Stimulated activated CD4-positive, alpha-beta T cell treated with anti-CD3 and anti-CD28 coated beads, TNF-alpha, amount 100 ng/mL, for 4 hours (primary cell): ENCODE data around the gene RARRES2.
"Not testable (repeated sequence)": the region's sequence is repeated elsewhere in the genome, so short reads cannot be mapped to it uniquely, and the experiment has no call there.

Experiments
- DNase-seq, 3 experiments: peaks; one replicate each; pipeline ENCODE4 v3.0.0-alpha.2; 2020; ENCODE audit warnings: low read depth in 3 of 3

The RARRES2 gene

GRCh38 chr7:150341263-150342120 is at the start of gene RARRES2:
TSS of gene RARRES2 (minus strand) at chr7:150341629. CDS start at chr7:150340609, 1,020 bp downstream.
- DNase-seq: no peak

- no peak for DNase-seq
Measured at GRCh38 chr7:150390205-150390604, 48.8 kb upstream of the RARRES2 start.

GRCh38 chr7:150389532-150389816 is 48.0 kb upstream of the RARRES2 start:
- no peak for DNase-seq

- DNase-seq: no peak
Measured at GRCh38 chr7:150388709-150389531, 47.5 kb upstream of the RARRES2 start.

GRCh38 chr7:150388306-150388705 is 46.9 kb upstream of the RARRES2 start:
- no peak for DNase-seq

GRCh38 chr7:150385884-150386283 is 44.5 kb upstream of the RARRES2 start:
- not testable (repeated sequence) for DNase-seq

- DNase-seq: no peak
Measured at GRCh38 chr7:150385302-150385723, 43.9 kb upstream of the RARRES2 start.

GRCh38 chr7:150384406-150385301 is 43.2 kb upstream of the RARRES2 start:
- DNase-seq: no peak

GRCh38 chr7:150383710-150384397 is 42.4 kb upstream of the RARRES2 start:
- DNase-seq: no peak

GRCh38 chr7:150382844-150383225 is 41.4 kb upstream of the RARRES2 start:
- no peak for DNase-seq

GRCh38 chr7:150382123-150382843 is 40.9 kb upstream of the RARRES2 start:
- DNase-seq: no peak

- DNase-seq: no peak
Measured at GRCh38 chr7:150381785-150382122, 40.3 kb upstream of the RARRES2 start.

- no peak for DNase-seq
Measured at GRCh38 chr7:150381096-150381495, 39.7 kb upstream of the RARRES2 start.

- DNase-seq: no peak
Measured at GRCh38 chr7:150380463-150380862, 39.0 kb upstream of the RARRES2 start.

- DNase-seq: no peak
Measured at GRCh38 chr7:150379441-150380379, 38.3 kb upstream of the RARRES2 start.

- peak; percentile 83 to 89 (median 85) for DNase-seq
Measured at GRCh38 chr7:150378853-150379440, 37.5 kb upstream of the RARRES2 start, which contains the start of gene ZNF775. TSS of gene ZNF775 (plus strand) at chr7:150379330. CDS start at chr7:150388471, 9,141 bp downstream.

- peak in 1 of 3 experiments; percentile 14 for DNase-seq
Measured at GRCh38 chr7:150378115-150378852, 36.9 kb upstream of the RARRES2 start.

- no peak for DNase-seq
Measured at GRCh38 chr7:150377635-150378034, 36.2 kb upstream of the RARRES2 start.
